ENCODE data around the gene ZNF618. TPM values are rescaled to one million over a fixed set of nuclear protein-coding genes. Genes with fewer than 3 reads are reported as not detected.

The ZNF618 gene
- total RNA-seq, 4 donors from 2014 or later, result 0.68 to 2.1 (median 1.3) TPM

DNA sequence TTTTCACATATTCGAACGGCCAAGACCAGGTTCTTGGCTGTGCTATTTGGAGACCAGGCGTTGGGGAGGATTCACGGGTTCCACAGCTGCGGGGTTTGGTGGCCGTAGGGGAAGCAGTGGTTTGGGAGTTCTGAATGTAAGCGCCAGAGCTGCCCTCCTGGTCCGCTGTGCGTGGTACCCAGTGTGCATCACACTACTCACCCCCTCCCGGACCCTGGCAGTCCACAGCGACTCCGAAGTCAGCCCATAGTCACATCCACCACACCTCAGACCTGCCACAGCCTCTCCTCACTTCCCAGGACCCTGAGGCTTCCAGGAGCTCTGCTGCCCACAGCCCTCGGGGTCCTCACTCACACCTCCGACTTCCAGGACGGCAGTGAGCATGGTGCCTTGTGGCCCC, 175.2 kb downstream of the ZNF618 start:
- H3K4me1 ChIP-seq, result no peaks in the 10 kb centered on the region
- 96% methylated on average over 4 to 14 of the region's 15 CpGs for WGBS, 2 donors

DNA sequence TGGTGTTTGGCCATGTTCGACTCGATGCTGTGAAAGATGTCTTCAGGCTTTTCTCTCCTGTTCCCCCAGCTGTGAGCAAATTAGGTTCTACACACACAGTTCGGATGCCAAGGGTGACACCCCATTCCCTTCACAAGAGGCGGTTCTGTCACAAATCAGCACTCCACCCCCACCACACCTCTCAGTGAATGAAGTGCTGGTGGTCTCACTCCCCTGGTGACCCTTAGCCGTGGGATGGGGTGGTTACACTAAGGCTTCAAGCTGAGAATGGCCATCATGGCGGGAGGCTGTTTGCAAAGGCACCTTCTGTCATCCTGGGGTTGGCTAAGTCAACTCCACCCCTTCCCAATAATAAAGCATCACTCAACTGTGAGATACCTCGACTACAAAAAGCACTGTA, 175.6 kb downstream of the ZNF618 start:
- no peak for DNase-seq
- intact Hi-C loops (cut with DNase I), result no loop called here
- Histone ChIP-seq H3K4me1 (no peaks in the 10 kb centered on the region), H3K27me3 (no peaks in the 10 kb centered on the region), H3K9me3 (no peaks in the 10 kb centered on the region), H3K36me3 (peaks cover 0 to 61% (median 0%) of the 10 kb centered on the region in 3 donors), H3K4me3 (no peak overlapping the region), H3K27ac (no peak overlapping the region)
- TF ChIP-seq, protein P1, sequence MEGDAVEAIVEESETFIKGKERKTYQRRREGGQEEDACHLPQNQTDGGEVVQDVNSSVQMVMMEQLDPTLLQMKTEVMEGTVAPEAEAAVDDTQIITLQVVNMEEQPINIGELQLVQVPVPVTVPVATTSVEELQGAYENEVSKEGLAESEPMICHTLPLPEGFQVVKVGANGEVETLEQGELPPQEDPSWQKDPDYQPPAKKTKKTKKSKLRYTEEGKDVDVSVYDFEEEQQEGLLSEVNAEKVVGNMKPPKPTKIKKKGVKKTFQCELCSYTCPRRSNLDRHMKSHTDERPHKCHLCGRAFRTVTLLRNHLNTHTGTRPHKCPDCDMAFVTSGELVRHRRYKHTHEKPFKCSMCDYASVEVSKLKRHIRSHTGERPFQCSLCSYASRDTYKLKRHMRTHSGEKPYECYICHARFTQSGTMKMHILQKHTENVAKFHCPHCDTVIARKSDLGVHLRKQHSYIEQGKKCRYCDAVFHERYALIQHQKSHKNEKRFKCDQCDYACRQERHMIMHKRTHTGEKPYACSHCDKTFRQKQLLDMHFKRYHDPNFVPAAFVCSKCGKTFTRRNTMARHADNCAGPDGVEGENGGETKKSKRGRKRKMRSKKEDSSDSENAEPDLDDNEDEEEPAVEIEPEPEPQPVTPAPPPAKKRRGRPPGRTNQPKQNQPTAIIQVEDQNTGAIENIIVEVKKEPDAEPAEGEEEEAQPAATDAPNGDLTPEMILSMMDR (IDR thresholded peaks at IDR 0.05), result no peak
- no peak for TF ChIP-seq POLR2A (IDR thresholded peaks at IDR 0.05)
- 73 to 96% methylated on average over 4 to 6 of the region's 7 CpGs for WGBS, 2 donors

More for the DNA sequence above, 175.2 kb downstream of the ZNF618 start:
- TF ChIP-seq POLR2A (IDR thresholded peaks at IDR 0.05), result no peak
- TF ChIP-seq, protein P1 (IDR thresholded peaks at IDR 0.05), result no peak
- Histone ChIP-seq H3K4me3 (no peak overlapping the region), H3K36me3 (peaks cover 0 to 61% (median 0%) of the 10 kb centered on the region in 3 donors), H3K27me3 (no peaks in the 10 kb centered on the region), H3K27ac (no peak overlapping the region), H3K9me3 (no peaks in the 10 kb centered on the region)
- DNase-seq, result no peak
- intact Hi-C loops (cut with DNase I), result no loop called here

DNA sequence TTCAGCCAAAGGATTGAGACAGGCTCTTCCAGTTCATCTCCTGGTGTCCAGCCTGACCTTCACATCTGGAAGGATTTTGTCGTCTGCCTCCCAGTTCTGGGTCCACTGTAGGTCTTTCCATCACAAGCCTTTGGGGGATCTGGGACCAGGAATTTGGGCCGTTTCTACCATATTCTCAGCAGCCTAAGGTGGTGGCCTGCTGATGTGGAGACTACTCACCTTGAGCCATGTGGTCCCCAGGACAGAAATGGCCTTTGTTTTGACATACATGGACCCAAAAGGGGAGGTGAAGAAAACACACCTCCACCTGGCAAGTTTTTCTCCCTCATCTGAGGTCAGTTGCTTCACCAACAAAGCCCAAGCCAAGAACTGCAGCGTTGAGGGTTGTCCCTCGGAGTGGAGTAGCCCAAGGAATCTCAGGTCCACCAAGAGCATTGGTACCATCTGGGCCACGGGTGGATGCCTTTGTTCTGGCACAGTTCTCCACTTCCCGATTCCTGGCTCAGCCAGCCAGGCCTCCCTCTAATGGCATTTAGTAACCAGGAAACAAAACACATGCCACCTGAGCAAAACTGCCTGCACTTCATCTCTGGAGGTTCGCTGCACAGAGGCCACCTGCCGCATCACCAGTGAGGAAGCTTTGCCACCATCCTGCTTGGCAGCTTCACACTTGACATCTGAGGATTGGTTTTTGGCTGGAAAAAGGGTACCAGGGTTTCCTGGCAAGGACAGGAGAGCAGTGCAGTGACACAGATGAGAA, 177.3 kb downstream of the ZNF618 start:
- intact Hi-C loops (cut with DNase I), result no loop called here
- Histone ChIP-seq H3K9me3 (no peaks in the 10 kb centered on the region), H3K27me3 (no peaks in the 10 kb centered on the region), H3K4me3 (no peak overlapping the region), H3K27ac (no peak overlapping the region), H3K4me1 (no peaks in the 10 kb centered on the region), H3K36me3 (peaks cover 0 to 51% (median 0%) of the 10 kb centered on the region in 3 donors)
- DNase-seq, result no peak
- 82 to 86% methylated on average over 6 of the region's 8 CpGs for WGBS, 2 donors
- no peak for TF ChIP-seq POLR2A (IDR thresholded peaks at IDR 0.05)
- TF ChIP-seq, protein P1 (IDR thresholded peaks at IDR 0.05), result no peak

DNA sequence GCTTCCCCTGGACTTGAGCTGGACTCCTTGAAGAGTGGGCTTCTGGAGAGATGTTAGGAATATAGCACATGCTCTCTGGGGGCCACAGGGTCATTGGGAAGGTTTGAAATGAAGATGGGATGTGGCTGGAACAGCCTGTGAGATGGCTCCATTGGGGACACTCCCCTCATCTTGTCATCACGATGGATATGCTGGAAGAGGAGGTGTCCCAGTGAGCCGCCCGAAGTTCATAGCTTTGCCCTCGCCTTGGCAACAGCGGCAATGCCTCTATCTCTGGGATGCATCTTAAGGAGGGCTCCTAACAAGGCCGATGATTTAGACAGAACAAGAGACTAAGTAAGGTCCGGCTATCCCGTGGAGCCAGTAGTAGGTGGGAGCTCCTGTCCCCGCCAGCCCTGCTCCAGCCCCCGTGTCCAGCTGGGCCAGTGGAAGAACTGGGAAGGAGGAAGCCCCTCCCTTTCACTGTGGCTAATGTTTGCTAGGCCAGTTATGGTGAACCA, 178.1 kb downstream of the ZNF618 start:
- H3K4me1 ChIP-seq, result no peaks in the 10 kb centered on the region
- no peak for TF ChIP-seq POLR2A (IDR thresholded peaks at IDR 0.05)
- TF ChIP-seq, protein P1 (IDR thresholded peaks at IDR 0.05), result no peak
- no peaks in the 10 kb centered on the region for H3K27me3 ChIP-seq
- no peak overlapping the region for H3K27ac ChIP-seq
- no peaks in the 10 kb centered on the region for H3K9me3 ChIP-seq
- no peak overlapping the region for H3K4me3 ChIP-seq
- intact Hi-C loops (cut with DNase I), result no loop called here
- H3K36me3 ChIP-seq, result peaks cover 0 to 43% (median 0%) of the 10 kb centered on the region in 3 donors
- WGBS, 2 donors, result 80 to 97% methylated on average over 5 to 9 of the region's 10 CpGs
- DNase-seq, result no peak

DNA sequence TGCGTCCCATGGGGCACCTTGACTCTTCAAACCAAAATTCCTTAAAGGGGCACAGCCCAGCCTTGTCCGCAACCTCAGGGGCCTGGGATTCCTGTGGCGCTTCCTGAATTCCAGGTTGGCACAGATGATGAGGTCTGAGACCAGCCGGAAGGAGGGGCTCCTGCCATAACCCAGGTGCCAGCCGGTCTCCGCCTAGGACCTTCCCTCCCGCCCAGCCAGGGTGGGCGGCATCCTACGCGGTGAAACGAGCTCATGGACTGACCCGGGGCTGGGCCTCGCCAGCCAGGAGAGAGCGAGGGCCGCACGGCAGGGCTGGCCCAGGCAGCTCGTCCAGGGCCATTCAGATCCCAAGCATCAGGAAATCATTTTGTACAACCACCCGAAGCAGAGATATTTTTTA, 179.0 kb downstream of the ZNF618 start:
- TF ChIP-seq, protein P1 (IDR thresholded peaks at IDR 0.05), result no peak
- TF ChIP-seq POLR2A (IDR thresholded peaks at IDR 0.05), result no peak
- intact Hi-C loops (cut with DNase I), result no loop called here
- Histone ChIP-seq H3K27ac (no peak overlapping the region), H3K4me3 (no peak overlapping the region), H3K4me1 (no peaks in the 10 kb centered on the region), H3K36me3 (peaks cover 0 to 35% (median 0%) of the 10 kb centered on the region in 3 donors), H3K27me3 (no peaks in the 10 kb centered on the region), H3K9me3 (no peaks in the 10 kb centered on the region)
- no peak for DNase-seq
- WGBS, 2 donors, result 87 to 88% methylated on average over 10 to 15 of the region's 18 CpGs

All from esophagus squamous epithelium (tissue), 5 donors.